ENCODE results near the gene DYSF.

Gene DYSF

GRCh38 chr2:71699428-71699827 is 246.1 kb downstream of the DYSF start:
- no peak for DNase-seq

GRCh38 chr2:71700041-71700657 is 246.8 kb downstream of the DYSF start:
- no peak for DNase-seq

GRCh38 chr2:71700658-71701397 is 247.5 kb downstream of the DYSF start:
- no peak for DNase-seq

- DNase-seq, result no peak
Measured at GRCh38 chr2:71702071-71702970, 249.0 kb downstream of the DYSF start.

GRCh38 chr2:71702971-71703898 is 249.9 kb downstream of the DYSF start:
- no peak for DNase-seq

GRCh38 chr2:71704131-71704561 is 250.8 kb downstream of the DYSF start:
- DNase-seq, result no peak

- DNase-seq, result no peak
Measured at GRCh38 chr2:71704688-71705087, 251.3 kb downstream of the DYSF start.

- DNase-seq, result no peak
Measured at GRCh38 chr2:71705171-71705960, 252.0 kb downstream of the DYSF start.

- DNase-seq, result no peak
Measured at GRCh38 chr2:71706121-71706520, 252.8 kb downstream of the DYSF start.

GRCh38 chr2:71706836-71707235 is 253.5 kb downstream of the DYSF start:
- no peak for DNase-seq

GRCh38 chr2:71710367-71711132 is 257.2 kb downstream of the DYSF start:
- no peak for DNase-seq

GRCh38 chr2:71711133-71711855 is 257.9 kb downstream of the DYSF start:
- DNase-seq, result no peak

GRCh38 chr2:71712158-71712818 is 258.9 kb downstream of the DYSF start:
- DNase-seq, result no peak

- DNase-seq, result no peak
Measured at GRCh38 chr2:71713581-71714580, 260.5 kb downstream of the DYSF start.

- DNase-seq, result no peak
Measured at GRCh38 chr2:71714601-71715240, 261.4 kb downstream of the DYSF start.

GRCh38 chr2:71715241-71715750 is 261.9 kb downstream of the DYSF start:
- no peak for DNase-seq

GRCh38 chr2:71715951-71716696 is 262.8 kb downstream of the DYSF start:
- no peak for DNase-seq

Measured in CD4-positive, alpha-beta T cell treated with Interleukin-12 subunit alpha and Interleukin-12 subunit beta, for 1 hour (primary cell).